Adrenal gland (tissue), 5 donors: ENCODE measurements around the gene PANK3.

Experiments used
- CTCF ChIP-seq, 6 experiments: fragments of 450-650 bp in 4 of 6; fragments of 200-600 bp in 2 of 6; sonication (generic) in 1 of 6; IDR thresholded peaks; 1 replicate in 5 of 6; 2 replicates in 1 of 6; pipeline versions ENCODE4 v1.5.1 to v1.8.0; 2016 to 2021; ENCODE audit warnings: antibody characterized with exemption in 6 of 6, mild to moderate bottlenecking in 2 of 6, moderate library complexity in 1 of 6
- POLR2A ChIP-seq, 2 donors: fragments of 450-650 bp; IDR thresholded peaks; one replicate each; pipeline ENCODE4 v1.6.1; 2017; ENCODE audit warnings: antibody characterized with exemption in 2 of 2, mild to moderate bottlenecking in 2 of 2, moderate library complexity in 1 of 2
- donor health status: DM: no; HTN: no; CAD: no.

GRCh38 chr5:168607946-168608345 lies 28.8 kb upstream of the PANK3 start:
- TF ChIP-seq CTCF (IDR thresholded peaks at IDR 0.05) (no peak), POLR2A (IDR thresholded peaks at IDR 0.05) (no peak)
